HFF-Myc (cell line): ENCODE data around the gene CFAP58.

Source experiments
- DNase-seq: peaks from one replicate; pipeline ENCODE4 v3.0.0-alpha.2; 2011; ENCODE audit warnings: low read depth; ENCODE audit errors: extremely low read depth
- H3K4me3 ChIP-seq: replicated peaks from 2 replicates; pipeline ENCODE4 v1.5.1; 2011; ENCODE audit warnings: low read depth, mild to moderate bottlenecking, control low read depth, low read length
- CTCF ChIP-seq: IDR thresholded peaks from 2 replicates; pipeline ENCODE4 v1.5.1; 2012; ENCODE audit warnings: mild to moderate bottlenecking, low read depth, low read length, control low read depth; ENCODE audit errors: missing control alignments

The CFAP58 gene

GRCh38 chr10:104374591-104374990 is 21.0 kb downstream of the CFAP58 start:
- H3K4me3 ChIP-seq = no peak overlapping the region
- DNase-seq = no peak
- TF ChIP-seq CTCF = no peak

GRCh38 chr10:104376784-104377300 is 23.2 kb downstream of the CFAP58 start:
- H3K4me3 ChIP-seq = no peak overlapping the region
- TF ChIP-seq CTCF = no peak
- no peak for DNase-seq

GRCh38 chr10:104380336-104380735 is 26.7 kb downstream of the CFAP58 start:
- DNase-seq = no peak
- no peak overlapping the region for H3K4me3 ChIP-seq
- no peak for TF ChIP-seq CTCF

GRCh38 chr10:104387130-104387888 is 33.7 kb downstream of the CFAP58 start:
- H3K4me3 ChIP-seq = no peak overlapping the region
- TF ChIP-seq CTCF = no peak
- DNase-seq = no peak

- DNase-seq = no peak
- TF ChIP-seq CTCF = no peak
- H3K4me3 ChIP-seq = no peak overlapping the region
These were observed 35.2 kb downstream of the CFAP58 start for GRCh38 chr10:104388830-104389229.

- no peak for TF ChIP-seq CTCF
- no peak overlapping the region for H3K4me3 ChIP-seq
- DNase-seq = no peak
These were observed 37.7 kb downstream of the CFAP58 start for GRCh38 chr10:104391150-104391968.
